Caco-2 (cell line): ENCODE data around the gene URM1. TPM values are rescaled to one million over a fixed set of nuclear protein-coding genes. Genes with fewer than 3 reads are reported as not detected.
A peak's percentile ranks its signal among the peaks of the same experiment; 100 is the strongest.

Experiments used
- BruUV-seq: library from RNA; stranded (reverse); fragments of 400-500 nt; replicated peaks from 2 replicates; lab custom pipeline; 2021; lab: Mats Ljungman, UMichigan
- CTCF ChIA-PET: fragments of 300-600 bp; sonication (Branson Sonifier 250); formaldehyde crosslinking; loops from one replicate; lab custom pipeline; 2022; ENCODE audit warnings: antibody characterized with exemption; lab: Charles Lee
- POLR2A ChIA-PET: fragments of 300-600 bp; sonication (Branson Sonifier 250); formaldehyde crosslinking; loops from one replicate; lab custom pipeline; 2022; ENCODE audit warnings: antibody characterized with exemption; lab: Charles Lee
- DNase-seq, 2 experiments: peaks; one replicate each; pipeline versions ENCODE4 v3.0.0 to v3.0.0-alpha.2; 2020 to 2022
- H3K27me3 ChIP-seq: replicated peaks from 2 replicates; pipeline ENCODE4 v1.6.0; 2011; ENCODE audit warnings: low read length; ENCODE audit not compliant: control insufficient read depth, insufficient read depth
- H3K36me3 ChIP-seq: 2 replicates; pipeline ENCODE4 v1.5.1; 2011; ENCODE audit warnings: low read length; ENCODE audit not compliant: control insufficient read depth, insufficient read depth
- H3K4me1 ChIP-seq: fragments of 250-450 bp; sonication (Bioruptor Pico); 2 replicates; pipeline ENCODE4 v1.5.1; 2020; ENCODE audit warnings: mild to moderate bottlenecking
- H3K4me3 ChIP-seq: 2 replicates; pipeline ENCODE4 v1.5.1; 2011; ENCODE audit warnings: low read depth, mild to moderate bottlenecking, control low read depth, low read length
- H3K9me3 ChIP-seq: fragments of 250-450 bp; sonication (Bioruptor Pico); 2 replicates; pipeline ENCODE4 v1.5.1; 2020; ENCODE audit warnings: mild to moderate bottlenecking, moderate library complexity
- H3K27ac Mint-ChIP-seq: one replicate; pipeline ENCODE4 v1.8.0; 2022; ENCODE audit warnings: mixed read lengths; ENCODE audit not compliant: unreplicated experiment
- H3K27me3 Mint-ChIP-seq: one replicate; pipeline ENCODE4 v1.8.0; 2022; ENCODE audit warnings: mixed read lengths; ENCODE audit not compliant: insufficient read depth, unreplicated experiment
- H3K36me3 Mint-ChIP-seq: one replicate; pipeline ENCODE4 v1.8.0; 2022; ENCODE audit warnings: mild to moderate bottlenecking, mixed read lengths; ENCODE audit not compliant: insufficient read depth, unreplicated experiment
- H3K4me1 Mint-ChIP-seq: one replicate; pipeline ENCODE4 v1.8.0; 2022; ENCODE audit warnings: low read depth, mixed read lengths; ENCODE audit not compliant: unreplicated experiment
- H3K4me3 Mint-ChIP-seq: one replicate; pipeline ENCODE4 v1.8.0; 2022; ENCODE audit warnings: mild to moderate bottlenecking, moderate library complexity, mixed read lengths; ENCODE audit not compliant: unreplicated experiment
- H3K9me3 Mint-ChIP-seq: one replicate; pipeline ENCODE4 v1.8.0; 2022; ENCODE audit warnings: mixed read lengths; ENCODE audit not compliant: unreplicated experiment
- intact Hi-C: fragments of 100-400 bp; cut with micrococcal nuclease; formaldehyde crosslinking; loops from one replicate; pipeline ENCODE4 v1.10.0; 2022; ENCODE audit not compliant: unreplicated experiment
- total RNA-seq: library from RNA; stranded (reverse); gene quantifications from 2 replicates; pipeline ENCODE4 v1.2.3, GENCODE V29; 2022
- TF ChIP-seq, protein P1 (sequence below), 2 experiments: fragments of 200-600 bp in 1 of 2; IDR thresholded peaks; 1 replicate in 1 of 2; 2 replicates in 1 of 2; pipeline versions ENCODE4 v1.5.1 to v1.8.0; 2011 to 2022; ENCODE audit warnings: antibody characterized with exemption in 1 of 2, control low read depth in 1 of 2, inconsistent platforms in 1 of 2, low read depth in 1 of 2, low read length in 1 of 2, mild to moderate bottlenecking in 1 of 2, moderate library complexity in 1 of 2; ENCODE audit not compliant: insufficient read depth in 1 of 2, severe bottlenecking in 1 of 2, unreplicated experiment in 1 of 2

URM1 gene
- total RNA-seq, 1 experiment from 2014 or later, result 55.9 TPM

DNA sequence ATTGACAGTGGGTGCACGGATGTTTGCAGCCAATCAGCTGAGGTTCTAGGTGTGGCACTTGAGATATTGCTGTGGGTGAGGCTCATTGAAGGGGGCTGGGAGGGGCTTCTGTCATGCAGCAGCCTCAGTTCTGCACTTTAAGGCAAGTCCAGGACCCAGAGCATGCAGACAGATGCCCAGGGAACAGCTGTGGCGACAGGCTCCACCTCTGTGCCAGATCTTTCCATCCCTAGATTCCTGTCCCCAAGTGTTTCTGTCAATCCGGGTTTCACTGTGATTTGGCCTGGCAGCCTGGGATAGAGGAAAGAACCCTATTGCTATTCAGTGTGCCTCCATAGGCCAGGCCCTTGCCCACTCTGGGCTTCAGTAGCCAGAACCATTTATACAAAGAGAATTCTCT is 28.7 kb downstream of the URM1 start:
- Mint-ChIP-seq H3K27ac (no peak overlapping the region), H3K4me3 (no peak overlapping the region), H3K27me3 (no peaks in the 10 kb centered on the region), H3K9me3 (no peaks in the 10 kb centered on the region), H3K36me3 (peaks cover 7% of the 10 kb centered on the region), H3K4me1 (no peaks in the 10 kb centered on the region)
- CTCF ChIA-PET, result no interaction called here
- intact Hi-C loops, result no loop called here
- POLR2A ChIA-PET, result interaction anchor here (0.5 to 0.6 kb wide), 2 partner anchors 18 to 118 kb away, joined by 3 read pairs; no protein-coding TSS in a partner anchor
- no peak for DNase-seq
- 0 out of 2 replicates have a peak, but pooled peaks cover 5% of the 10 kb centered on the region for H3K4me1 ChIP-seq
- H3K4me3 ChIP-seq, result no peak overlapping the region
- BruUV-seq, result no TSS peak
- no peaks in the 10 kb centered on the region for H3K9me3 ChIP-seq
- TF ChIP-seq, protein P1, sequence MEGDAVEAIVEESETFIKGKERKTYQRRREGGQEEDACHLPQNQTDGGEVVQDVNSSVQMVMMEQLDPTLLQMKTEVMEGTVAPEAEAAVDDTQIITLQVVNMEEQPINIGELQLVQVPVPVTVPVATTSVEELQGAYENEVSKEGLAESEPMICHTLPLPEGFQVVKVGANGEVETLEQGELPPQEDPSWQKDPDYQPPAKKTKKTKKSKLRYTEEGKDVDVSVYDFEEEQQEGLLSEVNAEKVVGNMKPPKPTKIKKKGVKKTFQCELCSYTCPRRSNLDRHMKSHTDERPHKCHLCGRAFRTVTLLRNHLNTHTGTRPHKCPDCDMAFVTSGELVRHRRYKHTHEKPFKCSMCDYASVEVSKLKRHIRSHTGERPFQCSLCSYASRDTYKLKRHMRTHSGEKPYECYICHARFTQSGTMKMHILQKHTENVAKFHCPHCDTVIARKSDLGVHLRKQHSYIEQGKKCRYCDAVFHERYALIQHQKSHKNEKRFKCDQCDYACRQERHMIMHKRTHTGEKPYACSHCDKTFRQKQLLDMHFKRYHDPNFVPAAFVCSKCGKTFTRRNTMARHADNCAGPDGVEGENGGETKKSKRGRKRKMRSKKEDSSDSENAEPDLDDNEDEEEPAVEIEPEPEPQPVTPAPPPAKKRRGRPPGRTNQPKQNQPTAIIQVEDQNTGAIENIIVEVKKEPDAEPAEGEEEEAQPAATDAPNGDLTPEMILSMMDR (IDR thresholded peaks at IDR 0.05; ENCODE audit: insufficient read depth in 1 of 2, low read depth in 1 of 2, low read length in 1 of 2, severe bottlenecking in 1 of 2, unreplicated experiment in 1 of 2), result no peak
- no peaks in the 10 kb centered on the region for H3K27me3 ChIP-seq
- no peaks in the 10 kb centered on the region for H3K36me3 ChIP-seq

DNA sequence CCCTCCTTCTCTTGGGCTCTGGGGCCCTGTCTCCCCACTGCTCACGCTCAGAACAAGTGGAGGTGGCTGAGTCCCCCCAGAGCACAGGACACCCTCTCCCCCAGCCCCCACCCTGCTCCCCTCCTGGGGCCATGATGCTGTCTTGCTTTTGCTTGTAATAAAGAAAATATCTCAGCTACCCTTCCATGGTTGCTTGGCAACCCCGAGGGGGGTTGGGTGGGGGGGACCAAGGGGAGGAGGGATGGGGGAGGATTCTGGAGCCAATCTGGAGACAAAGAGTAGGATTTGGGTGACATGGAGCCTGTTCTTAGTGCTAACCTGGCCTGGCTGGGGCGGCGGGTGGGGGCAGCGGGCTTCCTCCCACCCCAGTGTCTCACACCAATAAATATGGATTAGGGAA is 33.4 kb downstream of the URM1 start:
- ChIA-PET POLR2A (no interaction called here), CTCF (no interaction called here)
- Histone ChIP-seq H3K27me3 (no peaks in the 10 kb centered on the region), H3K36me3 (no peaks in the 10 kb centered on the region), H3K4me1 (no peaks in the 10 kb centered on the region), H3K4me3 (no peak overlapping the region), H3K9me3 (no peaks in the 10 kb centered on the region)
- H3K9me3 Mint-ChIP-seq, result no peaks in the 10 kb centered on the region
- H3K27ac Mint-ChIP-seq, result no peak overlapping the region
- no peaks in the 10 kb centered on the region for H3K36me3 Mint-ChIP-seq
- H3K4me1 Mint-ChIP-seq, result no peaks in the 10 kb centered on the region
- H3K27me3 Mint-ChIP-seq, result no peaks in the 10 kb centered on the region
- TF ChIP-seq, protein P1 (IDR thresholded peaks at IDR 0.05; ENCODE audit: insufficient read depth in 1 of 2, low read depth in 1 of 2, low read length in 1 of 2, severe bottlenecking in 1 of 2, unreplicated experiment in 1 of 2), result no peak
- no TSS peak for BruUV-seq
- intact Hi-C loops, result no loop called here
- no peak overlapping the region for H3K4me3 Mint-ChIP-seq
- DNase-seq, result no peak

DNA sequence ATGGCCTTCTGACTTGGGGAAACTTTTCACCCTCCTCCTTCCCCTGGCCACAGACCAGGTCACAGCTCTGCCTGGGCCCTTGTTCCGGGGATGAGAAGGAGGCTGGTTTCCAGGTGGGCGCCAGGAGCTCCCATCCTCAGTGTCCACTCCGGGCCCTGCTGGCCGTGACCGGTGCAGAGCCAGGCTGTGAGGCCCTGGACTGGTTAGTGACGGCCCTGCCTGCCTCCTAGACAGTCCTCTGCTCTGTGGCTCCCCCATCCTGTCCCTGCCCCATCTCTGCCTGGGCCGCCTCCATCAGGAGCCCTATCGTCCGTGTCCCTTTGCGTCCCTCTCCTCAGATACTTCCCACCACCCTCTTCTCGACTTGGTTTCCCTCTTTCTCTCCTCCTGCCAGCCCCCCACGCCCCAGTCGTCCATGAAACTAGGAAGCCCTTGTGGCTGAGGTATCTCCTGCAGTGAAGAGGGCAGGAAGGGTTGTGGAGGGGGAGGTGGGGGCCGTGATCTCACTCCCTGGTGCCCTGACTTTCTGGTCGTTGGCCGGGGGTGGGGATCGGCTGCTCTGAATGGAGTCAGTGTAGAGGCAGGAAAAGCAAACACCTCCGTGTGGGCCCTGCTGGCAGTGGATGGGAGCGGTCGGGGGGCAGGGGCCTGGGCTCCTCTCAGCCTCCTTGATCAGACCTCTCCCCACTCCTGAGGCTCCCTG is 34.1 kb downstream of the URM1 start:
- Mint-ChIP-seq H3K36me3 (no peaks in the 10 kb centered on the region), H3K9me3 (no peaks in the 10 kb centered on the region), H3K27ac (peak overlapping the region; percentile 46), H3K4me1 (no peaks in the 10 kb centered on the region), H3K27me3 (no peaks in the 10 kb centered on the region), H3K4me3 (no peak overlapping the region)
- TF ChIP-seq, protein P1 (IDR thresholded peaks at IDR 0.05; ENCODE audit: insufficient read depth in 1 of 2, low read depth in 1 of 2, low read length in 1 of 2, severe bottlenecking in 1 of 2, unreplicated experiment in 1 of 2), result no peak
- intact Hi-C loops, result no loop called here
- no peaks in the 10 kb centered on the region for H3K9me3 ChIP-seq
- POLR2A ChIA-PET, result no interaction called here
- H3K36me3 ChIP-seq, result no peaks in the 10 kb centered on the region
- no peak for DNase-seq
- H3K4me3 ChIP-seq, result no peak overlapping the region
- H3K27me3 ChIP-seq, result no peaks in the 10 kb centered on the region
- H3K4me1 ChIP-seq, result no peaks in the 10 kb centered on the region
- CTCF ChIA-PET, result no interaction called here
- BruUV-seq, result no TSS peak
